Measurements from ENCODE around the gene NDUFAF2.

The NDUFAF2 gene

DNA sequence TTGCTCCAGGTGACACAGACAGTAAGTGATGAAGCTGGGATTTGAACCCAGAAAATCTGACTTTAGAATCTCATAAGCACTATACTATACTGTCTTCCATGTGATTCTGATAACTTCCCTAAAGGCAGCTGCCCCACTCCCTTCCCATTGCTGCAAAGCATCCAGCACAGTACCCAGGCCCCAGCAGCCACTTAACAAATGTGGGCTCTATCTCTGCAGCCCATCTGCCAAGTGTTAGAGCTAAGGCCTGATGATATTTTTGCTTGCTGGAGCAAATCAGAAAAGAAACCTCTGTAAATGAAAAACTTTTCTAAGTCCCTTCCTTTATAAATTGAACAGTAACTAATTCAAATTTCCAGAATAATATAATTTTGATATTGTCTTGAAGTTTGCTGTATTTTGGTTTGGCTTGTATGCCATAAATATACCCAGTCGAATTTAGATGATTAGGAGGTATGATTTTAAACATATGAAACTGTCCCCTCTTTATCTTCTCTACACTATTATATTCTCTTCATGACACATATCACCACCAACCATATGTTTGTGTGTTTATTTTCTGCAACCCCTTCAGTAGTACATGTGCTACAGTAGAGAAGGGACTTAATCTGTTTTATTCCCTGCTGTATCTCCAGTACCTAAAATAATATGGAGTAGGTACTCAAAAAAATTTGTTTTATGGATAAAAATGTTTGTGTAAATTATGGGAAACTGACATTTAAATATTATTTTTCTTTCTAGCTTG is 153.4 kb downstream of the NDUFAF2 start:
- DNase-seq (ENCODE audit: low read depth) = no peak
- no peak overlapping the region for H3K4me3 ChIP-seq (ENCODE audit: low read depth, low read length)
- TF ChIP-seq, protein P1, sequence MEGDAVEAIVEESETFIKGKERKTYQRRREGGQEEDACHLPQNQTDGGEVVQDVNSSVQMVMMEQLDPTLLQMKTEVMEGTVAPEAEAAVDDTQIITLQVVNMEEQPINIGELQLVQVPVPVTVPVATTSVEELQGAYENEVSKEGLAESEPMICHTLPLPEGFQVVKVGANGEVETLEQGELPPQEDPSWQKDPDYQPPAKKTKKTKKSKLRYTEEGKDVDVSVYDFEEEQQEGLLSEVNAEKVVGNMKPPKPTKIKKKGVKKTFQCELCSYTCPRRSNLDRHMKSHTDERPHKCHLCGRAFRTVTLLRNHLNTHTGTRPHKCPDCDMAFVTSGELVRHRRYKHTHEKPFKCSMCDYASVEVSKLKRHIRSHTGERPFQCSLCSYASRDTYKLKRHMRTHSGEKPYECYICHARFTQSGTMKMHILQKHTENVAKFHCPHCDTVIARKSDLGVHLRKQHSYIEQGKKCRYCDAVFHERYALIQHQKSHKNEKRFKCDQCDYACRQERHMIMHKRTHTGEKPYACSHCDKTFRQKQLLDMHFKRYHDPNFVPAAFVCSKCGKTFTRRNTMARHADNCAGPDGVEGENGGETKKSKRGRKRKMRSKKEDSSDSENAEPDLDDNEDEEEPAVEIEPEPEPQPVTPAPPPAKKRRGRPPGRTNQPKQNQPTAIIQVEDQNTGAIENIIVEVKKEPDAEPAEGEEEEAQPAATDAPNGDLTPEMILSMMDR (IDR thresholded peaks at IDR 0.05; ENCODE audit: control insufficient read depth, extremely low read depth, insufficient read depth) = no peak

DNA sequence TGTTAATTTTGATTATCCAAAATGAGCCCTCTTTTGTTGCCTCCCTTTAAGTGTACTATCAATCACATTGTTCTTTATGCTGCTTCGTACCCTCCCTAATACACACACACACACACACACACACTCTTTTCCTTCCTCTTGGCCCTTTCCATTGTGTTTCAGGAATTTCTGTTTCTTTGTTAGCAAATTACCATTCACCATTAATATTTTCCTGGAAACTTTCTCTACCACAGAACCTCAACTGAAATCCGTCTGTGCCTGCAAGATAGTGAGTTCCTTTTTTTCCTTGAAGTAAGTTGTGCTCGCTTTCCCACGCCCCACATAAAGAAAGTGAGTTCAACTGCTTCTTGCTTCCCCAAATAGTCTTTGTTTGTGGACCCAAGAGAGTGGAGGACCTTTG is 155.4 kb downstream of the NDUFAF2 start:
- DNase-seq (ENCODE audit: low read depth) = no peak
- TF ChIP-seq, protein P1 (IDR thresholded peaks at IDR 0.05; ENCODE audit: control insufficient read depth, extremely low read depth, insufficient read depth) = no peak
- no peak overlapping the region for H3K4me3 ChIP-seq (ENCODE audit: low read depth, low read length)

DNA sequence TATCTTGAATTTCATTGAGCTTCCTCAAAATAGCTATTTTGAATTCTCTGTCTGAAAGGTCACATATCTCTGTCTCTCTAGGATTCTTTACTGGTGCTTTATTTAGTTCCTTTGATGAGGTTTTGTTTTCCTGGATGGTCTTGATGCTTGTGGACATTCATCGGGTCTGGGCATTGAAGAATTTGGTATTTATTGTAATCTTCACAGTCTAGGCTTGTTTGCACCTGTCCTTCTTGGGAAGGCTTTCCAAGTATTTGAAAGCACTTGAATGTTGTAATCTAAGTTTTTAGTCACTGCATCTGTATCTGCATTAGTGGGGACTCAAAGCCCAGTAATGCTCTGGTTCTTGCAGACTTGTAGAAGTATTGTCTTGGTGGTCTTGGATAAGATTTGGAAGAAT is 169.4 kb downstream of the NDUFAF2 start:
- no peak for DNase-seq (ENCODE audit: low read depth)
- TF ChIP-seq, protein P1 (IDR thresholded peaks at IDR 0.05; ENCODE audit: control insufficient read depth, extremely low read depth, insufficient read depth) = no peak
- no peak overlapping the region for H3K4me3 ChIP-seq (ENCODE audit: low read depth, low read length)

DNA sequence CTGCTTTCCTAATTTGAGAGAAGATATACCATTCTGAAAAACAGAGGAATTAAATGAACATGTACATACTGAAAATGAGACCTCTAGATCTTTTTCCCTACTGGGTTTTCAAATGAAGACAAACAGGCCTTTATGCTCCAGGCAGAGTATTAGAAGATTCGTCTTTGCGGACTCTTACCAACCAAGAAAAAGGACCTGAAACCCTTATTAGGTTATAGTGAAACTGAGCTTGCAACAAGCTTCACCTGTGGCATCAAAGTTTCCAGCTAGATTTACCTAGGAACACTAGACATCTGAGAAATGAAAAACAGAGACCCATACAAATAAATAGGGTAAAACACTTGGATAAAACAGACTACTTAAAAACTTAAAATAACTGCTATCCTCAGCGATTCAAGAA is 171.0 kb downstream of the NDUFAF2 start:
- DNase-seq (ENCODE audit: low read depth) = no peak
- TF ChIP-seq, protein P1 (IDR thresholded peaks at IDR 0.05; ENCODE audit: control insufficient read depth, extremely low read depth, insufficient read depth) = no peak
- H3K4me3 ChIP-seq (ENCODE audit: low read depth, low read length) = no peak overlapping the region

DNA sequence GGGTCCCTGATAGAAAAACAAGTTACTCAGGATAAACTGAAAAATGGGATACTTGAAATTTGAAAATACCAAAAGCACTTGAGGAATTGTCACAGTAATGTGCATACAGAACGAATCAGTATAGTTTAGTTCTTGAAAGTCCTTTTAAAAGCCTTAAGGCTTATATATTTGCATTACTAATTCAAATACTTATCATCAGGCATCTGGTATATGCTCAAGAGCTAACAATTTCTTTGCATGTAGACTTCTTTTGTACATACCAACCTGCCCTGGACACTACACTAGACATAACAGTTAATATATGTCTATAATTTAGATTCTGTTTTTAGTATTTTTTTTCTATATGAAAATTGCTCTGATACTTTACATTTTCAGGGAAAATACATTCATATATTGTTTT is 174.1 kb downstream of the NDUFAF2 start:
- no peak for DNase-seq (ENCODE audit: low read depth)
- TF ChIP-seq, protein P1 (IDR thresholded peaks at IDR 0.05; ENCODE audit: control insufficient read depth, extremely low read depth, insufficient read depth) = no peak
- H3K4me3 ChIP-seq (ENCODE audit: low read depth, low read length) = no peak overlapping the region

DNA sequence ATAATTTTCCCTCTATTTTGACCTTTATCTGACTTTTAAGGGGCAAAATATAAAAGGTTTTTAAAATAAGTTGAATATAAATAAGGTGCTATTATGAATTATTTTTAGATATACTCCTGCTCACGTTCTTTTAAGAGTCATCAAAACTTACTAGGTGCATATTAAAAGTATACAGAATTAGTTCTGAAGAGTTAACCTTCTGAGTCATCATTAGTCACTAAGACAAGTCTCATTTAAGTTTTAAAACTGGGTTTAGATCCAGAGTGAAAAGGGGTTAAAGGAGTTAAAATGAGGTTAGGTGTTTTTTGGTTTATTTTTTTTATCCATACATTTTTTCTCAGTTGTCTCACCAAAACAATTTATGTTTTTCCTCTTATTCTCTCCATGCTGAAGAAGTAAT is 175.5 kb downstream of the NDUFAF2 start:
- DNase-seq (ENCODE audit: low read depth) = no peak
- no peak overlapping the region for H3K4me3 ChIP-seq (ENCODE audit: low read depth, low read length)
- TF ChIP-seq, protein P1 (IDR thresholded peaks at IDR 0.05; ENCODE audit: control insufficient read depth, extremely low read depth, insufficient read depth) = no peak

DNA sequence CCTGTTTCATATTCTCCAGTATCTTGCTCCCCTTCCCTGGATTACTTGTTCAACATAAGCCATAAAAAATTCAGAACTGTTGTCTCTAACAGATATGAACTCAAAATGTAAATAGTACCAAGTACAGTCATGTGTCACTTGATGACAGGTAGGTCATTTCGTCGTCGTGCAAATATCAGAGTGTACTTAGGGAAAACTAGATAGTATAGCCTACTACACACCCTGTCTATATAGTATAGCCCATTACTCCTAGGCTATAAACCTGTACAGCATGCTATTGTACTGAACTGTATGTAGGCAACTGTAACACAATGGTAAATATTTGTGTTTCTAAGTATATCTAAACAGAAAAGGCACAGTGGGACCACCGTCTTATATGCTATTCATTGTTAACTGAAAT is 178.1 kb downstream of the NDUFAF2 start:
- DNase-seq (ENCODE audit: low read depth) = peak; percentile 93
- TF ChIP-seq, protein P1 (IDR thresholded peaks at IDR 0.05; ENCODE audit: control insufficient read depth, extremely low read depth, insufficient read depth) = no peak
- H3K4me3 ChIP-seq (ENCODE audit: low read depth, low read length) = peak overlapping the region; percentile 24

Measured in LNCaP clone FGC (cell line).